ENCODE measurements around the gene NFIA.
"Not testable (repeated sequence)": the region's sequence is repeated elsewhere in the genome, so short reads cannot be mapped to it uniquely, and the experiment has no call there.

NFIA gene

DNA sequence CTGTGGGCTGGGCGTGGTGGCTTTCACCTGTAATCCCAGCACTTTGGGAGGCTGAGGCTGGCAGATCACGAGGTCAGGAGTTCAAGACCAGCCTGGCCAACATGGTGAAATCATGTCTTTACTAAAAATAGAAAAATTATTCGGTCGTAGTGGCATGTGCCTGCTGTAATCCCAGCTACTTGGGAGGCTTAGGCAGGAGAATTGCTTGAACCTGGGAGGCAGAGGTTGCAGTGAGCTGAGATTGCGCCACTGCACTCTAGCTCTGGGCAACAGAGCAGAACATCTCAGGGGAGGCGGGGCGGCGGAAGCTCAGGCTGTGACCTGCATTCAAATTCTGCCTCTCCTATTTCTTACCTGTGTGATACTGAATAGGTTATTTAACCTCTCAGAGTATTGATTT is 196.1 kb downstream of the NFIA start:
- H3K4me1 ChIP-seq (ENCODE audit: control insufficient read depth, insufficient read depth, low read length, poor library complexity, severe bottlenecking) = not testable (repeated sequence)

DNA sequence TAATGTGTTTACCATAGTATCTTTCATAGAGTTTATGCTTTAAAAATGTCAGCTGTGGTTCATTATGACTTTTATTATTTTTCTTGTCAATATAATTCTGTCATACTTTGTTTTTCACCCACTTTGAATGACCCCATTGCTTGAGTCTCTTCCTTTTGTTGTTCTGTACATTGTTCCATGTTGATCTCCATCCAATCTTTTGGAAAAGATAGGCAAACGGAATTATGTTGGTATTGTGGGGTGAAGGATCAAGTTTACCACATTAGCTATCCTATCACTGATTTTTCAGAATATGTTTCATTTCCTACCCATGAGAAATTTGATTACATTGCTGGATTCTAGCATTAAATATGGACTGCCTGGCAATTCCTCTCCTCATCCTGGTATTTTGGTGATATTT is 196.6 kb downstream of the NFIA start:
- Histone ChIP-seq H3K9me3 (ENCODE audit: control insufficient read depth, low read length) (no peaks in the 10 kb centered on the region), H3K4me3 (ENCODE audit: extremely low read depth, insufficient read depth, low read length, poor library complexity, severe bottlenecking) (no peak overlapping the region), H3K27ac (ENCODE audit: low read depth, low read length, severe bottlenecking) (no peak overlapping the region), H3K36me3 (ENCODE audit: control insufficient read depth, insufficient read depth, low read length) (no peaks in the 10 kb centered on the region), H3K4me1 (ENCODE audit: control insufficient read depth, insufficient read depth, low read length, poor library complexity, severe bottlenecking) (no peaks in the 10 kb centered on the region)
- WGBS, 2 experiments (ENCODE audit: insufficient coverage in 2 of 2) = no CpG with 5 or more reads among the region's 1 CpG

More for the DNA sequence above, 196.1 kb downstream of the NFIA start:
- not testable (repeated sequence) for H3K9me3 ChIP-seq (ENCODE audit: control insufficient read depth, low read length); H3K4me3 ChIP-seq (ENCODE audit: extremely low read depth, insufficient read depth, low read length, poor library complexity, severe bottlenecking); H3K27ac ChIP-seq (ENCODE audit: low read depth, low read length, severe bottlenecking); H3K36me3 ChIP-seq (ENCODE audit: control insufficient read depth, insufficient read depth, low read length)
- WGBS, 2 experiments (ENCODE audit: insufficient coverage in 2 of 2) = 81 to 89% methylated on average over 5 of the region's 8 CpGs

DNA sequence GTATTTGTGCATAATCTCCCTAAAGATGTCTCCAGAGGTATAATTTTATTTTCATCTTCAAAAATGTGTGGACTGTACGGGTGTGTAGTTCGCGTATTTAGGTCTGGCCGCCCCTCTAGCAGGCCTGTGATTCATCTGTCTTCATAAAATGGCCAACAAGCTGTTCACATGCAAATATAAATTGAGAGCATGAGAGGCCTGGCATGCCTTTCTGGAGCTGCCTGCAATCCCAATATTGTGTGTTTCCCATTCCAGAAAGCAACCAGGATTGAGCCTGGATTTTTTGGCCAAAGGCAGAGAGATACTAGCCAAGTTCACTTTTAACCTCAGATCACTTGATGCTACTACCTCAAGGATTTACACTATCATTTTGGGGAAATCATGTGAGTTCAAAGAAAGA is 197.2 kb downstream of the NFIA start:
- no peaks in the 10 kb centered on the region for H3K9me3 ChIP-seq (ENCODE audit: control insufficient read depth, low read length)
- H3K27ac ChIP-seq (ENCODE audit: low read depth, low read length, severe bottlenecking) = no peak overlapping the region
- no peaks in the 10 kb centered on the region for H3K4me1 ChIP-seq (ENCODE audit: control insufficient read depth, insufficient read depth, low read length, poor library complexity, severe bottlenecking)
- H3K4me3 ChIP-seq (ENCODE audit: extremely low read depth, insufficient read depth, low read length, poor library complexity, severe bottlenecking) = no peak overlapping the region
- H3K36me3 ChIP-seq (ENCODE audit: control insufficient read depth, insufficient read depth, low read length) = no peaks in the 10 kb centered on the region
- WGBS, 2 experiments (ENCODE audit: insufficient coverage in 2 of 2) = 98% methylated on average over 4 of the region's 4 CpGs; no CpG with 5 or more reads in 1 of the 2 experiments

DNA sequence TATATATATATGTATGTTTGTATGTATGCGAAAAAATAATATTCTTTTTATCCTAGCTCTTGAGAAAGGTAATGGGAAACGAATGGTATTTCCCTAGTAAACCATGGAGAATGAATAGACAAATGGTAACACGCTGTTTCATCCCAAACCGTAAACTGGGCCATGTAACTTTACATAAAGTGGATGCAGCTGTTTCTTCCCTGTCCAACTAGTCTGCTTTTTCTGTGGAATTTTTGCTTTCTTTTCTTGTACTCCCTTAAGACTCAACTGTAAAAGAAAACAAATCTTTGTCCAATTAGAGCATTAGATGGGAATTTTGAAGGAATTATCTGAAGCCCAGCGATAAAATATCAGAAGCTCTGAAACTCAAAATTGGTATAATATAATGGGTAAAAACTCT is 198.1 kb downstream of the NFIA start:
- no peak overlapping the region for H3K27ac ChIP-seq (ENCODE audit: low read depth, low read length, severe bottlenecking)
- no peaks in the 10 kb centered on the region for H3K4me1 ChIP-seq (ENCODE audit: control insufficient read depth, insufficient read depth, low read length, poor library complexity, severe bottlenecking)
- H3K4me3 ChIP-seq (ENCODE audit: extremely low read depth, insufficient read depth, low read length, poor library complexity, severe bottlenecking) = no peak overlapping the region
- H3K36me3 ChIP-seq (ENCODE audit: control insufficient read depth, insufficient read depth, low read length) = no peaks in the 10 kb centered on the region
- WGBS, 2 experiments (ENCODE audit: insufficient coverage in 2 of 2) = 94 to 98% methylated on average over 3 to 4 of the region's 5 CpGs
- H3K9me3 ChIP-seq (ENCODE audit: control insufficient read depth, low read length) = no peaks in the 10 kb centered on the region

DNA sequence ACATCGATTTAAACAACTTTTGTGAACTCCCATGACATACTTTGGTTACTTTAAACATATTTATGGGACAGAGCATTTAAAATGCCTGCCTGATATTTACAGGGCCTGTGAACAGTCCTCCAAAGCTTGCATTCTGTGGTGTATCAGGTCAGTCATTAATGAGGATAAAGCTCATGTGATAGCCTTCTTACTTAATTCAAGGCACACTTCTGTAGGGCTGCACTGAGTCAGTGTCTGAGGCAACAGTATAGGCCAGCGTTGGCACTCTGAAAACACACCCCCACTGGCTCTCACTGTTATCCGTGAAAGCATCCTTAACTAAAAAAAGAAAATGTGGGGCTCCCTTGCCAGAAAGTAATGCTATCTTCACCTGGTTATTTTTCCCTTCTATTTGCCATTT is 200.0 kb downstream of the NFIA start:
- 82 to 84% methylated on average over 2 of the region's 3 CpGs for WGBS, 2 experiments (ENCODE audit: insufficient coverage in 2 of 2)
- H3K36me3 ChIP-seq (ENCODE audit: control insufficient read depth, insufficient read depth, low read length) = no peaks in the 10 kb centered on the region
- H3K4me3 ChIP-seq (ENCODE audit: extremely low read depth, insufficient read depth, low read length, poor library complexity, severe bottlenecking) = no peak overlapping the region
- no peaks in the 10 kb centered on the region for H3K9me3 ChIP-seq (ENCODE audit: control insufficient read depth, low read length)
- no peak overlapping the region for H3K27ac ChIP-seq (ENCODE audit: low read depth, low read length, severe bottlenecking)
- no peaks in the 10 kb centered on the region for H3K4me1 ChIP-seq (ENCODE audit: control insufficient read depth, insufficient read depth, low read length, poor library complexity, severe bottlenecking)

DNA sequence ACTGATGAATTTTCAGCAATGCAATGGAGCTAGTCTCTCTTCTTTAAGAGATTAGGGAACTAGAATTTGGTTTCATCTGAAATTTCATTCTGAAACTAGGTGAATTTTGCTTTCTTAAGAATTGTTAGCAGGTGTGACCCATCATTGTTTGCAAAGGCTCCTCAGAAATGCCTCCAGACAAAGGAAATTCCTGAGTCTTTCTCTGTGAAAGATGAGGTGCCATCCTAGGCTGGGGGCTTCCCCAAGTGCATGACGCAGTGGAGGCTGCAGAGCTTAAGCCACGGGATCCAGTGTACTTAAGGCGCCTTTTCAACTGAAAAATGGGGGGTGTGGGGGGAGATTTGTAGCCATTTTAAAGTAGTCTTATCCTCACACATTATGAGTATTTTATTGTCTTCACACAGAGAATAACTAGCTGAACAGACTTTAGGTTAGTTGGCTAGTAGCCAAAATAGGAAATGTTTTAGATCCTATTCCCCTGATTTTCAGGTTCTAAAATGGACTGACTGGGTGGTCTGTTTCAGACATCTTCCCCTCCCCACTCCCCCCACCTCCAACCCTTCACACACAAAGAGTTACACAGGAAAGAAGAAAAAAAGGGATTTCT is 202.0 kb downstream of the NFIA start:
- H3K4me3 ChIP-seq (ENCODE audit: extremely low read depth, insufficient read depth, low read length, poor library complexity, severe bottlenecking) = no peak overlapping the region
- H3K9me3 ChIP-seq (ENCODE audit: control insufficient read depth, low read length) = no peaks in the 10 kb centered on the region
- H3K4me1 ChIP-seq (ENCODE audit: control insufficient read depth, insufficient read depth, low read length, poor library complexity, severe bottlenecking) = no peaks in the 10 kb centered on the region
- 29% methylated on average over 1 of the region's 3 CpGs; no CpG with 5 or more reads in 1 of the 2 experiments for WGBS, 2 experiments (ENCODE audit: insufficient coverage in 2 of 2)
- H3K27ac ChIP-seq (ENCODE audit: low read depth, low read length, severe bottlenecking) = no peak overlapping the region
- H3K36me3 ChIP-seq (ENCODE audit: control insufficient read depth, insufficient read depth, low read length) = no peaks in the 10 kb centered on the region

DNA sequence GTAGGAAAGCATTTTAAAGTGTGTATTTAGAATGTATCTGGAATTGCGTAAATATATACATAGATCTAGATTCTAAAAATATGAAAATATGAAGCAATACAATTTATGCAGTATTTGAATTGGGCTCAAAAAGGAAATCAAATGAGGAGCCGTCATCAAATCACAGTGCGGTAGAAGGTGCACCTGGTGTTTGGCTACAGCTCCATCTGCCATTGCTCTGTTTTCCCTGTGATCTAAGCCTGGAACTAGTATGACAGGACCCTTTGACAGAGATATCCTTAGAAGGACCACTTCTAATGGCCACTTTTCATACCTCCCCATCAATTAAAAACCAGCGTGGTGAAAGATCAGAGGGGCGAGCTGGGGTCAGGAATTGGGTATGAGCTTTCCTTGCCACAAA is 202.6 kb downstream of the NFIA start:
- H3K4me1 ChIP-seq (ENCODE audit: control insufficient read depth, insufficient read depth, low read length, poor library complexity, severe bottlenecking) = no peaks in the 10 kb centered on the region
- no peak overlapping the region for H3K4me3 ChIP-seq (ENCODE audit: extremely low read depth, insufficient read depth, low read length, poor library complexity, severe bottlenecking)
- 100% methylated on average over 2 of the region's 5 CpGs for WGBS, 2 experiments (ENCODE audit: insufficient coverage in 2 of 2)
- H3K9me3 ChIP-seq (ENCODE audit: control insufficient read depth, low read length) = no peaks in the 10 kb centered on the region
- H3K36me3 ChIP-seq (ENCODE audit: control insufficient read depth, insufficient read depth, low read length) = no peaks in the 10 kb centered on the region
- no peak overlapping the region for H3K27ac ChIP-seq (ENCODE audit: low read depth, low read length, severe bottlenecking)

DNA sequence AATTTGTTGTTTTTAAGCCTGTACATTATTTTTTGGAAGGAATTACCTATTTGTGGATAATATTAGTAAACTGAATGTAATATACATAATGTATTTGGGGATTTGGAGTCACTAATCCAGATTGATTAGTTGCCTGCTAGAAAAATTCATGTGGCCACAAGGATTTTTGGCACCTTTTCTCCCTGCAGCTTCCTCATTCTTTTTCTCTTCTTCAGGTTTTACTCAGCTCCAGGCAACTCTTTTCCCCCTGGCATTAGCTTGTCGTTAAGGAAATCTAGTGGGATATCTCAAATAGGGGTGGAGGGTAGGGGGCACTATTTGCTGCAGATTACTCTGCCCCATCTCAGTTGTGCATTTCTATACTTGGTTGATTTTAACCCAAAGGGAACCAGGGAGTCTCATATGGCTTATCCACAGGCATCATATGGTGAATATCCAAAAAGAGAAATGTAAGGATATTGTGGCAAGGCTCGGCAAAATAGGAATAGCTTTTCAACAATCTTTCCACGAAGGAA is 203.1 kb downstream of the NFIA start:
- no peak overlapping the region for H3K4me3 ChIP-seq (ENCODE audit: extremely low read depth, insufficient read depth, low read length, poor library complexity, severe bottlenecking)
- H3K36me3 ChIP-seq (ENCODE audit: control insufficient read depth, insufficient read depth, low read length) = no peaks in the 10 kb centered on the region
- WGBS, 2 experiments (ENCODE audit: insufficient coverage in 2 of 2) = 75 to 80% methylated on average over 2 of the region's 3 CpGs
- H3K27ac ChIP-seq (ENCODE audit: low read depth, low read length, severe bottlenecking) = no peak overlapping the region
- no peaks in the 10 kb centered on the region for H3K4me1 ChIP-seq (ENCODE audit: control insufficient read depth, insufficient read depth, low read length, poor library complexity, severe bottlenecking)
- no peaks in the 10 kb centered on the region for H3K9me3 ChIP-seq (ENCODE audit: control insufficient read depth, low read length)

DNA sequence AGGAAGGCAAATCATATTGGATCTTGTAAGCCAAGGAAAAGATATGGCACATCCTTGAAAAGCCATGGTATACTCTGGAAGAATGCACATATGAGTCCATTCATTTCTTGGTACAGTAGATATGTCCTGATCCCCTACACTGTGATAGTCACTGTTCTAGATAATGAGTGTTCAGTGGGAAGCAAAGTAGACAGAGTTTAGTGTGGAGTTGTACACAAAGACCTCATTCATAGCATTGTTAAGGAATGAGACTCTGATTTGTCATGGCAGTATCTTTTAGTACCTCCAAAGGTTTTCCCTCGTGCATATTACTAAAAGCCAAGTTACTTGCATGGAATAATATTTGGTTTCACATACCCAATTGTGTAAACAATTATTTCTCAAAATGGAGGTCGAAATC is 204.7 kb downstream of the NFIA start:
- no peaks in the 10 kb centered on the region for H3K36me3 ChIP-seq (ENCODE audit: control insufficient read depth, insufficient read depth, low read length)
- no peaks in the 10 kb centered on the region for H3K9me3 ChIP-seq (ENCODE audit: control insufficient read depth, low read length)
- H3K4me3 ChIP-seq (ENCODE audit: extremely low read depth, insufficient read depth, low read length, poor library complexity, severe bottlenecking) = no peak overlapping the region
- H3K4me1 ChIP-seq (ENCODE audit: control insufficient read depth, insufficient read depth, low read length, poor library complexity, severe bottlenecking) = no peaks in the 10 kb centered on the region
- 83% methylated on average over 1 of the region's 2 CpGs; no CpG with 5 or more reads in 1 of the 2 experiments for WGBS, 2 experiments (ENCODE audit: insufficient coverage in 2 of 2)
- H3K27ac ChIP-seq (ENCODE audit: low read depth, low read length, severe bottlenecking) = no peak overlapping the region

DNA sequence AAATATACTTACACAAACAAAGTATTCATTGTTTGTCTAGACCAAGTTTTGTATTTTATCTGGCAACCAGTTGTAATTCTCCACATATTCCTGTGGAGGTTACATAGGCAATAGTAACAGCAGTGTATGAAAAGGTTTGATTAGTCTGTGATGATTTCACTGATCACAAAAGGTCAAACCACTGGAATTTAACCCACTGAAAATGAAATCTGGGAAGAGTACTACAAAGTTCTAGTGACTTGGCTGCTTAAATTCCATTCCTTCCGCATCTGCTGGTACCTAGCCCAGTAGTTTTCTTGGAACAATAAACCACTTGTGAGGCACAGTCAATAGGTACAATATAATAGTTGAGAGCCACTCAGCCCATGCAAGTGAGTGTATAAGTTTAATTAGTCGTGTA is 205.4 kb downstream of the NFIA start:
- 96 to 100% methylated on average over 2 of the region's 2 CpGs for WGBS, 2 experiments (ENCODE audit: insufficient coverage in 2 of 2)
- Histone ChIP-seq H3K4me1 (ENCODE audit: control insufficient read depth, insufficient read depth, low read length, poor library complexity, severe bottlenecking) (no peaks in the 10 kb centered on the region), H3K36me3 (ENCODE audit: control insufficient read depth, insufficient read depth, low read length) (no peaks in the 10 kb centered on the region), H3K9me3 (ENCODE audit: control insufficient read depth, low read length) (no peaks in the 10 kb centered on the region), H3K27ac (ENCODE audit: low read depth, low read length, severe bottlenecking) (no peak overlapping the region), H3K4me3 (ENCODE audit: extremely low read depth, insufficient read depth, low read length, poor library complexity, severe bottlenecking) (no peak overlapping the region)

DNA sequence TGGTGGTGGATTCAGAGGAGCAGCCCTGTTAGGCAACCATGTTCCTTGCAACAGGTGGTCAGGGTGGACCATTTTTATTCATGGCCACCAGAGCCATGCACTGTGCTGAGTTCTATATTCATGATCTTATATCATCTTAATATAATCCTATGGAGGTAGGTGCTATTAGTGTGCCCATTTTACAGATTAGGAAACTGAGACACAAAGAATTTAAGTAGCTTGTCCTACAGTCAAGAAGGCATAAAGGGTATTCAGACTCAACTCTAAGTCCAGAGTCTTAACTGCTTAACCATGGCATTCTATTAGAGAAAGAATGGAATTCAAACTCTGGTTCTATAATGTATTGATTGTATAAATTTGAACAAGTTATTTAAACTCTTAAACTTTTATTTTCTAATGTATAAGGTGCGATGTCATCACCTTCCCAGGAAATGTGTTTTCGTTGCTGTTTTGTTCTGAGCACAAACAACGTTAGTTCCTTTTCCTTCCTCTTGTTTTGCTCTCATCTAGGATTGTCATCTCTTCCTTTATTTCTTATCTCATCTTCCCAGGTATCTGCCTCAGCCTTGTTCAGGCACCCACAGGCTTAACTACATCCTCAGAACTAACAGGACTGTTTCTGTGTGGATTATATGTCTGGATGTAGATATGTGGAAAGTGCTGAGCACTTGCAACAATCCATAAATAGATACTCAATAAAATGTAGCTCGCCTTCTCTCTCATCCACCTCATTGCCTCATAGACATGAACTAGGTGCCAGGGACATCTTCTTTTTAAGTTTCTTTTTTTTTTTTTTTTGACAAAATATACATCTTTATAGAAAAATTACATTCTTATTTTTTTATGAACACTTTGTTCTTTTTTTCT is 207.1 kb downstream of the NFIA start:
- H3K4me3 ChIP-seq (ENCODE audit: extremely low read depth, insufficient read depth, low read length, poor library complexity, severe bottlenecking) = no peak overlapping the region
- WGBS, 2 experiments (ENCODE audit: insufficient coverage in 2 of 2) = 63 to 69% methylated on average over 2 to 3 of the region's 4 CpGs
- no peak overlapping the region for H3K27ac ChIP-seq (ENCODE audit: low read depth, low read length, severe bottlenecking)
- no peaks in the 10 kb centered on the region for H3K36me3 ChIP-seq (ENCODE audit: control insufficient read depth, insufficient read depth, low read length)
- H3K9me3 ChIP-seq (ENCODE audit: control insufficient read depth, low read length) = no peaks in the 10 kb centered on the region
- H3K4me1 ChIP-seq (ENCODE audit: control insufficient read depth, insufficient read depth, low read length, poor library complexity, severe bottlenecking) = no peaks in the 10 kb centered on the region

All from mesodermal cell (in vitro differentiated cells).